ENCODE results near the gene GRAMD4. TPM values are rescaled to one million over a fixed set of nuclear protein-coding genes. Genes with fewer than 3 reads are reported as not detected.

Gene GRAMD4
- polyA plus RNA-seq, 1 experiment = 7.5 TPM

DNA sequence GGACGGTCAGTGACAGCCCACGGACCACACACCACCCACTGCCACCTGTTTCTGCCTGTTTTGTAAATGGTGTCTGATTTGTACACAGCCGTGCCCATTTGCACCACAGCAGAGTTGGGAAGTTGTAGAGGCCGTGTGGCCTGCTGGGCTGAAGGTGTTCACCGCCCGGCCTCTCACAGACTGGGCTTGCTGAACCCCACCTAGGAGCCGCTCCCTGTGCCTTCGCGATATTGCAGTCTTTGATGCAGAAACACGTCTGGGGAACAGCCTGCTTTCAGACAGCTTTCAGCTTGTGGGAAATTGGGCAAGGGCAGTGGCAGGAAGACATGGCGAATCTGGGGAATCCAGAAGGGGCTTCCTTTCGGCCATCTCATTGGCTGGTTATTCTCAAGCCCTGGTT is 9.8 kb upstream of the GRAMD4 start:
- no peaks in the 10 kb centered on the region for H3K27me3 ChIP-seq (ENCODE audit: control insufficient read depth, insufficient read depth, low read length)
- POLR2A ChIA-PET = no interaction called here
- no peak for DNase-seq (ENCODE audit: low read depth, low spot score)
- no peak overlapping the region for H3K27ac ChIP-seq (ENCODE audit: low read depth, low read length)
- TF ChIP-seq CTCF (IDR thresholded peaks at IDR 0.05; ENCODE audit: low read depth, low read length) = no peak
- no peaks in the 10 kb centered on the region; the same call in 1 of the 2 replicates for H3K9me3 ChIP-seq (ENCODE audit: control insufficient read depth, insufficient read depth, low read length)
- CTCF ChIA-PET = no interaction called here
- H3K4me3 ChIP-seq (ENCODE audit: low read depth, low read length) = no peak overlapping the region

- CTCF ChIA-PET = no interaction called here
- no peaks in the 10 kb centered on the region for H3K27me3 ChIP-seq (ENCODE audit: control insufficient read depth, insufficient read depth, low read length)
- no peak for TF ChIP-seq CTCF (IDR thresholded peaks at IDR 0.05; ENCODE audit: low read depth, low read length)
- POLR2A ChIA-PET = interaction anchor here (0.6 kb wide), 1 partner anchor 316 kb away, joined by 6 read pairs; no protein-coding TSS in a partner anchor
- no peak overlapping the region for H3K27ac ChIP-seq (ENCODE audit: low read depth, low read length)
- DNase-seq (ENCODE audit: low read depth, low spot score) = no peak
- no peak overlapping the region for H3K4me3 ChIP-seq (ENCODE audit: low read depth, low read length)
- H3K9me3 ChIP-seq (ENCODE audit: control insufficient read depth, insufficient read depth, low read length) = no peaks in the 10 kb centered on the region; the same call in 1 of the 2 replicates
These were observed 9.0 kb upstream of the GRAMD4 start for GRCh38 chr22:46611189-46611588.

- H3K4me3 ChIP-seq (ENCODE audit: low read depth, low read length) = no peak overlapping the region
- POLR2A ChIA-PET = no interaction called here
- H3K27me3 ChIP-seq (ENCODE audit: control insufficient read depth, insufficient read depth, low read length) = no peaks in the 10 kb centered on the region
- CTCF ChIA-PET = no interaction called here
- no peak for TF ChIP-seq CTCF (IDR thresholded peaks at IDR 0.05; ENCODE audit: low read depth, low read length)
- no peaks in the 10 kb centered on the region; the same call in 1 of the 2 replicates for H3K9me3 ChIP-seq (ENCODE audit: control insufficient read depth, insufficient read depth, low read length)
- H3K27ac ChIP-seq (ENCODE audit: low read depth, low read length) = no peak overlapping the region
- DNase-seq (ENCODE audit: low read depth, low spot score) = no peak
These were observed 7.8 kb upstream of the GRAMD4 start for GRCh38 chr22:46612341-46612903.

DNA sequence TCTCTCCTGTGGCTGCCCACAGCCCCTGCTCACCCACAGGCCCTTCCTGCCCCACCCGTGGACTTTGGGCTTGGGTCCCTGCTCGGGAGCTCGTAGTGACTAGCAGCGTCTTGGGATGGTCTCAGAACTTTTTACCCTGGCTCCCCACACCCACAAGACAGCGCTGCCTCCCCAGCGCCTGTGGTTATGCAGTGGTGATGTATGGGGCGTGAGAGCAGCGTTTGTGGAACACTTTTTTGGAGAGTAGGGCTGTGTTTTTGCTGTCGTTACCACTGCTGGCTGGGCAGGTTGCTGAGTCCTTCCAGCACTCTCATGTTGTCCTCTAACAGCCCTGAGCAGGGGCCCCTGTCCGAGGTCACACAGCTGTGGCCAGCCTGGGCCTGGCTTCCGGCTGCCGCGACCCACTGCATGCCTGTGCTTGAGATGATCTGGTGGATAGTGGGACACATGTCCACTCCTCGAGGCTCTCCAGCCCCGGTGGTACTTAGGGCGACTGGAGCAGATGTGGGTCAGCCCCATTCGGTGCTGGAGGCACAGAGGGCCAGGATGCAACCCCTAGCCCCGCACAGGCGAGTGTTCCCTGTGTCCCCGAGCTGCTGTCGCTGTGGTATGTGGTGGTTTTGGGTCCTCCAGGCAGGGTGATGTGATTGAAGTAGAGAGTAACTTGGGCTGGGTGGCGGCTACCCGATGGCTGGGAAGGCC is 7.1 kb upstream of the GRAMD4 start:
- no peak for DNase-seq (ENCODE audit: low read depth, low spot score)
- no peak for TF ChIP-seq CTCF (IDR thresholded peaks at IDR 0.05; ENCODE audit: low read depth, low read length)
- peak overlapping the region; percentile 21 for H3K27ac ChIP-seq (ENCODE audit: low read depth, low read length)
- CTCF ChIA-PET = no interaction called here
- no peak overlapping the region for H3K4me3 ChIP-seq (ENCODE audit: low read depth, low read length)
- H3K9me3 ChIP-seq (ENCODE audit: control insufficient read depth, insufficient read depth, low read length) = no peaks in the 10 kb centered on the region; the same call in 1 of the 2 replicates
- no peaks in the 10 kb centered on the region for H3K27me3 ChIP-seq (ENCODE audit: control insufficient read depth, insufficient read depth, low read length)
- POLR2A ChIA-PET = no interaction called here

- no peak overlapping the region for H3K27ac ChIP-seq (ENCODE audit: low read depth, low read length)
- DNase-seq (ENCODE audit: low read depth, low spot score) = no peak
- TF ChIP-seq CTCF (IDR thresholded peaks at IDR 0.05; ENCODE audit: low read depth, low read length) = no peak
- H3K4me3 ChIP-seq (ENCODE audit: low read depth, low read length) = no peak overlapping the region
- H3K9me3 ChIP-seq (ENCODE audit: control insufficient read depth, insufficient read depth, low read length) = no peaks in the 10 kb centered on the region; the same call in 1 of the 2 replicates
- ChIA-PET POLR2A (no interaction called here), CTCF (no interaction called here)
- H3K27me3 ChIP-seq (ENCODE audit: control insufficient read depth, insufficient read depth, low read length) = no peaks in the 10 kb centered on the region
These were observed 6.6 kb upstream of the GRAMD4 start for GRCh38 chr22:46613606-46614021.

Measured in AG04450 (cell line).